Stimulated activated naive CD4-positive, alpha-beta T cell (primary cell): ENCODE measurements around the gene RILPL1.

Source experiments
- DNase-seq, 6 experiments: peaks; one replicate each; lab custom pipeline; 2025; lab: John Stamatoyannopoulos, UW

Gene RILPL1

GRCh38 chr12:123428591-123428990, 104.9 kb downstream of the RILPL1 start:
- no peak for DNase-seq

GRCh38 chr12:123427036-123427769, 106.3 kb downstream of the RILPL1 start:
- peak in 1 of 6 experiments; percentile 18 for DNase-seq

GRCh38 chr12:123421314-123421713, 112.2 kb downstream of the RILPL1 start:
- no peak for DNase-seq
